SK-N-SH (cell line): ENCODE data around the gene ADK.

Experiments used
- EZH2phosphoT487 ChIP-seq: fragments of 200-600 bp; sonication (generic); IDR thresholded peaks from 2 replicates; pipeline ENCODE4 v1.6.1; 2017; ENCODE audit warnings: low read depth, mixed run types, mild to moderate bottlenecking, antibody characterized with exemption, moderate library complexity, borderline replicate concordance
- NFIC ChIP-seq: IDR thresholded peaks from 2 replicates; pipeline ENCODE4 v1.4.0; 2012; ENCODE audit warnings: borderline replicate concordance
- POLR2AphosphoS5 ChIP-seq: IDR thresholded peaks from 2 replicates; pipeline ENCODE4 v1.6.1; 2012; ENCODE audit warnings: low read depth, low read length
- RFX5 ChIP-seq: IDR thresholded peaks from 2 replicates; pipeline ENCODE4 v1.6.1; 2012; ENCODE audit warnings: mild to moderate bottlenecking, improper control_type of control experiment, low read length
- YY1 ChIP-seq: IDR thresholded peaks from 2 replicates; pipeline ENCODE4 v1.4.0; 2012; ENCODE audit warnings: low read depth, mild to moderate bottlenecking
- TF ChIP-seq, protein P1 (sequence below): fragments of 200-600 bp; sonication (generic); IDR thresholded peaks from 2 replicates; pipeline ENCODE4 v1.6.1; 2017; ENCODE audit warnings: antibody characterized with exemption, mild to moderate bottlenecking, moderate library complexity
- TF ChIP-seq, protein P2 (sequence below): IDR thresholded peaks from 2 replicates; pipeline ENCODE4 v1.4.0; 2012; ENCODE audit warnings: low read depth, borderline replicate concordance
- TF ChIP-seq, protein P3 (sequence below): IDR thresholded peaks from 2 replicates; pipeline ENCODE4 v1.4.0; 2012; ENCODE audit warnings: low read depth

DNA sequence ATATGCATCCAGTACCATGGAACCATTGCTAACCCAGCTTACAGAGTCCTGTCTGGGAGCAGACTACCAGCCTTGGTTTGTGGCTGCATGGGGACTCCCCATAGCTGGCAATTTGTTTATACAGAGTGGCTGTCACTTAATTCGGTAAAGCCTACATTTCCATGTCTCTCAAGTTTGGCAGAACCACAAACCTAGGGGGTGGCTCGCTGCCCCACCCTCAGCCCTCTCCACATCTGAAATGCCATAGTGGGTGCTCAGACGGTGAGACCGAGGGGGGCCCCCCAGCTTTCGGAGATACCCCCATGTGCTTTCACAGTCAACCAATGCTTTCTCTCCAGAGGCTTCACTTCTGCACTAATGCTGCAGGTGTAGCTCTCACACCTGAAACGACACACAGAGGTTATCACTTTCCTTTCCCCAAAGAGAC lies 599.8 kb downstream of the ADK start:
- TF ChIP-seq, protein P1, sequence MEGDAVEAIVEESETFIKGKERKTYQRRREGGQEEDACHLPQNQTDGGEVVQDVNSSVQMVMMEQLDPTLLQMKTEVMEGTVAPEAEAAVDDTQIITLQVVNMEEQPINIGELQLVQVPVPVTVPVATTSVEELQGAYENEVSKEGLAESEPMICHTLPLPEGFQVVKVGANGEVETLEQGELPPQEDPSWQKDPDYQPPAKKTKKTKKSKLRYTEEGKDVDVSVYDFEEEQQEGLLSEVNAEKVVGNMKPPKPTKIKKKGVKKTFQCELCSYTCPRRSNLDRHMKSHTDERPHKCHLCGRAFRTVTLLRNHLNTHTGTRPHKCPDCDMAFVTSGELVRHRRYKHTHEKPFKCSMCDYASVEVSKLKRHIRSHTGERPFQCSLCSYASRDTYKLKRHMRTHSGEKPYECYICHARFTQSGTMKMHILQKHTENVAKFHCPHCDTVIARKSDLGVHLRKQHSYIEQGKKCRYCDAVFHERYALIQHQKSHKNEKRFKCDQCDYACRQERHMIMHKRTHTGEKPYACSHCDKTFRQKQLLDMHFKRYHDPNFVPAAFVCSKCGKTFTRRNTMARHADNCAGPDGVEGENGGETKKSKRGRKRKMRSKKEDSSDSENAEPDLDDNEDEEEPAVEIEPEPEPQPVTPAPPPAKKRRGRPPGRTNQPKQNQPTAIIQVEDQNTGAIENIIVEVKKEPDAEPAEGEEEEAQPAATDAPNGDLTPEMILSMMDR = no peak
- TF ChIP-seq POLR2AphosphoS5 = no peak
- no peak for TF ChIP-seq EZH2phosphoT487
- TF ChIP-seq, protein P2, sequence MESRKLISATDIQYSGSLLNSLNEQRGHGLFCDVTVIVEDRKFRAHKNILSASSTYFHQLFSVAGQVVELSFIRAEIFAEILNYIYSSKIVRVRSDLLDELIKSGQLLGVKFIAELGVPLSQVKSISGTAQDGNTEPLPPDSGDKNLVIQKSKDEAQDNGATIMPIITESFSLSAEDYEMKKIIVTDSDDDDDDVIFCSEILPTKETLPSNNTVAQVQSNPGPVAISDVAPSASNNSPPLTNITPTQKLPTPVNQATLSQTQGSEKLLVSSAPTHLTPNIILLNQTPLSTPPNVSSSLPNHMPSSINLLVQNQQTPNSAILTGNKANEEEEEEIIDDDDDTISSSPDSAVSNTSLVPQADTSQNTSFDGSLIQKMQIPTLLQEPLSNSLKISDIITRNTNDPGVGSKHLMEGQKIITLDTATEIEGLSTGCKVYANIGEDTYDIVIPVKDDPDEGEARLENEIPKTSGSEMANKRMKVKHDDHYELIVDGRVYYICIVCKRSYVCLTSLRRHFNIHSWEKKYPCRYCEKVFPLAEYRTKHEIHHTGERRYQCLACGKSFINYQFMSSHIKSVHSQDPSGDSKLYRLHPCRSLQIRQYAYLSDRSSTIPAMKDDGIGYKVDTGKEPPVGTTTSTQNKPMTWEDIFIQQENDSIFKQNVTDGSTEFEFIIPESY = no peak
- no peak for TF ChIP-seq RFX5
- TF ChIP-seq, protein P3, sequence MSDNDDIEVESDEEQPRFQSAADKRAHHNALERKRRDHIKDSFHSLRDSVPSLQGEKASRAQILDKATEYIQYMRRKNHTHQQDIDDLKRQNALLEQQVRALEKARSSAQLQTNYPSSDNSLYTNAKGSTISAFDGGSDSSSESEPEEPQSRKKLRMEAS = no peak
- TF ChIP-seq NFIC = no peak
- TF ChIP-seq YY1 = no peak
